Measurements from ENCODE around the gene HSD11B2.

The HSD11B2 gene

GRCh38 chr16:67436640-67437193, 5.8 kb downstream of the HSD11B2 start:
- Histone ChIP-seq H3K36me3 (peaks cover 73% of the 10 kb centered on the region), H3K27ac (no peak overlapping the region), H3K4me1 (ENCODE audit: control insufficient read depth in 1 of 2, insufficient read depth in 1 of 2, low read depth in 1 of 2, low read length in 1 of 2) (peaks cover 3 to 4% of the 10 kb centered on the region in 2 experiments), H3K27me3 (peaks cover 22% of the 10 kb centered on the region), H3K4me3 (ENCODE audit: low read depth in 1 of 2, low read length in 1 of 2) (no peak overlapping the region), H3K9me3 (no peaks in the 10 kb centered on the region)
- TF ChIP-seq CTCF (IDR thresholded peaks at IDR 0.05) = no peak

- H3K27me3 ChIP-seq = peaks cover 14% of the 10 kb centered on the region
- peaks cover 81% of the 10 kb centered on the region for H3K36me3 ChIP-seq
- H3K9me3 ChIP-seq = no peaks in the 10 kb centered on the region
- no peak overlapping the region for H3K4me3 ChIP-seq (ENCODE audit: low read depth in 1 of 2, low read length in 1 of 2)
- H3K27ac ChIP-seq = no peak overlapping the region
- H3K4me1 ChIP-seq (ENCODE audit: control insufficient read depth in 1 of 2, insufficient read depth in 1 of 2, low read depth in 1 of 2, low read length in 1 of 2) = no peaks in the 10 kb centered on the region
- no peak for TF ChIP-seq CTCF (IDR thresholded peaks at IDR 0.05)
Measured at GRCh38 chr16:67437513-67437912, 6.6 kb downstream of the HSD11B2 start.

- peaks cover 7% of the 10 kb centered on the region for H3K27me3 ChIP-seq
- H3K4me1 ChIP-seq (ENCODE audit: control insufficient read depth in 1 of 2, insufficient read depth in 1 of 2, low read depth in 1 of 2, low read length in 1 of 2) = no peaks in the 10 kb centered on the region
- no peak overlapping the region for H3K27ac ChIP-seq
- peaks cover 88% of the 10 kb centered on the region for H3K36me3 ChIP-seq
- H3K9me3 ChIP-seq = no peaks in the 10 kb centered on the region
- no peak overlapping the region for H3K4me3 ChIP-seq (ENCODE audit: low read depth in 1 of 2, low read length in 1 of 2)
- no peak for TF ChIP-seq CTCF (IDR thresholded peaks at IDR 0.05)
Measured at GRCh38 chr16:67438098-67438791, 7.3 kb downstream of the HSD11B2 start.

- Histone ChIP-seq H3K4me1 (ENCODE audit: control insufficient read depth in 1 of 2, insufficient read depth in 1 of 2, low read depth in 1 of 2, low read length in 1 of 2) (no peaks in the 10 kb centered on the region), H3K9me3 (no peaks in the 10 kb centered on the region), H3K36me3 (peaks cover 89% of the 10 kb centered on the region), H3K4me3 (ENCODE audit: low read depth in 1 of 2, low read length in 1 of 2) (no peak overlapping the region), H3K27ac (no peak overlapping the region), H3K27me3 (peaks cover under 1% of the 10 kb centered on the region)
- TF ChIP-seq CTCF (IDR thresholded peaks at IDR 0.05) = no peak
Measured at GRCh38 chr16:67438824-67439393, 8.0 kb downstream of the HSD11B2 start.

- no peak for TF ChIP-seq CTCF (IDR thresholded peaks at IDR 0.05)
- no peaks in the 10 kb centered on the region for H3K9me3 ChIP-seq
- H3K36me3 ChIP-seq = peaks cover 100% of the 10 kb centered on the region
- no peak overlapping the region for H3K4me3 ChIP-seq (ENCODE audit: low read depth in 1 of 2, low read length in 1 of 2)
- H3K27me3 ChIP-seq = no peaks in the 10 kb centered on the region
- no peak overlapping the region for H3K27ac ChIP-seq
- H3K4me1 ChIP-seq (ENCODE audit: control insufficient read depth in 1 of 2, insufficient read depth in 1 of 2, low read depth in 1 of 2, low read length in 1 of 2) = no peaks in the 10 kb centered on the region
Measured at GRCh38 chr16:67441271-67441753, 10.4 kb downstream of the HSD11B2 start.

All from neutrophil (primary cell).